ENCODE results near the gene RHBDD2.
"Not testable (repeated sequence)": the region's sequence is repeated elsewhere in the genome, so short reads cannot be mapped to it uniquely, and the experiment has no call there.

RHBDD2 gene

GRCh38 chr7:75889826-75890225 is 11.0 kb downstream of the RHBDD2 start:
- DNase-seq: no peak

GRCh38 chr7:75891237-75891636 is 12.4 kb downstream of the RHBDD2 start:
- DNase-seq: not testable (repeated sequence)

GRCh38 chr7:75891815-75892411 is 13.1 kb downstream of the RHBDD2 start:
- no peak for DNase-seq

- peak; percentile 72 for DNase-seq
These were observed 13.9 kb downstream of the RHBDD2 start for GRCh38 chr7:75892634-75893272.

GRCh38 chr7:75896803-75897327 is 18.0 kb downstream of the RHBDD2 start:
- DNase-seq: no peak

- no peak for DNase-seq
These were observed 21.9 kb downstream of the RHBDD2 start for GRCh38 chr7:75900617-75901315.

GRCh38 chr7:75905785-75906604 is 27.2 kb downstream of the RHBDD2 start:
- DNase-seq: peak; percentile 90

GRCh38 chr7:75906991-75907667 is 28.3 kb downstream of the RHBDD2 start:
- no peak for DNase-seq

GRCh38 chr7:75907668-75908039 is 28.8 kb downstream of the RHBDD2 start:
- DNase-seq: not testable (repeated sequence)

GRCh38 chr7:75909521-75910132 is 30.8 kb downstream of the RHBDD2 start:
- no peak for DNase-seq

- not testable (repeated sequence) for DNase-seq
These were observed 32.4 kb downstream of the RHBDD2 start for GRCh38 chr7:75911186-75911585.

- DNase-seq: no peak
These were observed 34.6 kb downstream of the RHBDD2 start for GRCh38 chr7:75913437-75913836.

- DNase-seq: no peak
These were observed 35.4 kb downstream of the RHBDD2 start for GRCh38 chr7:75914169-75914654.

GRCh38 chr7:75914655-75915415 is 36.0 kb downstream of the RHBDD2 start, which contains the start of gene POR:
Gene POR (plus strand): TSS chr7:75915155. CDS start chr7:75954002, 38,847 bp downstream.
- DNase-seq: peak; percentile 96

GRCh38 chr7:75915416-75916156 is 36.8 kb downstream of the RHBDD2 start:
- DNase-seq: no peak

- DNase-seq: no peak
These were observed 37.4 kb downstream of the RHBDD2 start for GRCh38 chr7:75916259-75916658.

- DNase-seq: no peak
These were observed 38.1 kb downstream of the RHBDD2 start for GRCh38 chr7:75916685-75917634.

GRCh38 chr7:75920431-75921161 is 41.8 kb downstream of the RHBDD2 start:
- no peak for DNase-seq

Measured in islet precursor cell (in vitro differentiated cells).